ENCODE results near the gene NBEA.
"Not testable (repeated sequence)": the region's sequence is repeated elsewhere in the genome, so short reads cannot be mapped to it uniquely, and the experiment has no call there.

Gene NBEA

DNA sequence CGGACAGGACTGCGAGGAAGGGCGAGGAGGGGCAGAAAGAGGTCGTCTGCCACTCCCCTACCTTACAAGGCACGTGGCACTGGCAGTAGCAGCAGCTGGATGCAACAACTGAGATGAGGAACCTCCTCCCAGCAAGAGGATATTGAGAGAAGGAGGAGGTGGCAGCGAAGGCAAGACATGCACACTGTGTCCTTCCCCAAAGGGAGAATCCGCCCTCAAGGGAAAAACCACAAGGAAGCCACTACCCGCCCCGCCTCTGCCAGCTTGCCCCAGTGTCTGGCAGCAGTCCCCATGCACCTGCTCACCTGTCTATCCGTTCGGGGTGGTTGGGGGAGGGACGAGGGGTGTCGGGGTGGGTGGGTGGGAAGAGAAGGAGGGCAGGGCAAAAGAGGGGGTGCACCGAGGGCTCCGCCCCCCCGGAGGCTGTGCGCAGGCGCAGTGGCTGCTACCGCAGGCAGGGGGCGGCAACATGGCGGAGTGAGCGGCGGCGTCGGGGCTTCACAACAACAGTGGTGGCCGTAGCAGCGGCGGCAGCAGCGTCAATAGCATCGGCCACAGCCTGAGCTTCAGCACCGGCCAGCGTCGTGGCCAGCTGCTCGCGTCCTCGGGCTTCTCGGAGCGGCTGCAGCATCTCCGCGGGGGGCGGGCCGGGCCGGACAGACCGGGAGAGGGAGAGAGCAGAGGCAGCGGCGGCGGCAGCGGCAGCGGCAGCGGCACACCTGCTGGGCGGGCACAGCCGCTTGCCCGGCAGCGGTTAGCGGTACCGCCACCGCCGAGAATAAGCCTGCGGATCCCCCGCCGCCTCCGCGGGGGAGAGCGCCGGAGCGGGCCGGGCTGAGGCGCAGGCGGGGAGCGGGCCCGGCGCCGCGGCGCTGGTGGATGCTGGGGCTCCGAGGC, at the start of gene NBEA:
Gene NBEA (plus strand): TSS at position 436 of the 897 bp plus-strand sequence. CDS start 551 bp downstream, outside the sequence.
- DNase-seq (ENCODE audit: low read depth) = peak; percentile 68

GRCh38 chr13:34894756-34895155, 47.3 kb upstream of the NBEA start:
- no peak for DNase-seq (ENCODE audit: low read depth)

DNA sequence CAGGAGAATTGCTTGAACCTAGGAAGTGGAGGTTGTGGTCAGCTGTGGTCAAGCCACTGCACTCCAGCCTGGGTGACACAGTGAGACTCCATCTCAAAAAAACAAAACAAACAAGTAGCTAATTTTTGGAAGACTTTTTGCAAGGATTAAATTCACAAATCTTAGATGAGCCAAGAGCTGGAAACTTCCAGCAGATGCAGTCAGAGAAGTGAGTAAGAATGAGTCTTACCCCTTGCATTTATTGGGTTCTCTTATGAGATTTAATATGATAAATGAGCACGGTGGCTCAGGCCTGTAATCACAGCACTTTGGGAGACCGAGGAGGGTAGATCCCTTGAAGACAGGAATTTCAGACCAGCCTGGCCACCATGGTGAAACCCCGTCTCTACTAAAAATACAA, 44.9 kb upstream of the NBEA start:
- DNase-seq (ENCODE audit: low read depth) = no peak

- no peak for DNase-seq (ENCODE audit: low read depth)
Observed at GRCh38 chr13:34899888-34900287, 42.2 kb upstream of the NBEA start.

- no peak for DNase-seq (ENCODE audit: low read depth)
Observed at GRCh38 chr13:34900288-34900739, 41.8 kb upstream of the NBEA start.

- DNase-seq (ENCODE audit: low read depth) = no peak
Observed at GRCh38 chr13:34901572-34901971, 40.5 kb upstream of the NBEA start.

- no peak for DNase-seq (ENCODE audit: low read depth)
Observed at GRCh38 chr13:34911159-34911558, 30.9 kb upstream of the NBEA start.

DNA sequence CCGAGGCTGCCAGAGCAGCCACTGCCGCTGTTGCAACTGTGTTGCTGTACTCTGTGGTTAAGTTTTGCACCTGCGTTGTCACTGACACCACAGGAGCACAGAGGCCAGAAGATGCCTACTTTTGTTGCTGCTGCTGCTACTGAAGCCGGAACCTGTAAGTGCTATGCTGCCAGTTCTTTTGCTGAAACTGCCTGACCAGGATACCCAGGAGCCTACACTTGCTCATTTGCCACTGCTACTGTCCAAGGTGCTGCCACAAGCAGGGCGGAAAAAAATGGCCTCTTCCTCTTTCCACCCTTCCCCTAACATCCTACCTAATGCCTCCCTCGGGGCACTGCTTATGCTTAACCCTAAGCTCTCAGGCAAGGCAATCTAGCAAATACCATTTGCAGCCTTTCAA, 29.0 kb upstream of the NBEA start:
- no peak for DNase-seq (ENCODE audit: low read depth)

- no peak for DNase-seq (ENCODE audit: low read depth)
Observed at GRCh38 chr13:34914416-34914815, 27.7 kb upstream of the NBEA start.

DNA sequence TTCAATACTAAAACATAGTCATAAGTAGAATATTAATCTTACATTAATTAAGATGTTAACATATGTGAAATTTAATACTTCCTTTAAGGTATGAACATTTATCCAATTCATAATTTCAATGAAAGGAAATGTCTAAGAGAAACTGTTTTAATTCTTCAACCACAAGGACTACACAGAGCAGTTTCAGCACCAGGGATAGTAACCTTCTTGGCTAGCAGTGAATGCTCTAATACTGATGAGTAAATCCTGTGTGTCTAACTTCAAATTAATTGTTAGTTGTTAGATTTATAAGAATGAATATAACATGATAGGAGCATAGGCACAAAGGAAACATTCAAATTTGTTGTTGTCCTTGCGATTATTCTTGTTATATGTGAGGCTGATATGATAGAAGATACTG, 15.6 kb upstream of the NBEA start:
- DNase-seq (ENCODE audit: low read depth) = no peak

DNA sequence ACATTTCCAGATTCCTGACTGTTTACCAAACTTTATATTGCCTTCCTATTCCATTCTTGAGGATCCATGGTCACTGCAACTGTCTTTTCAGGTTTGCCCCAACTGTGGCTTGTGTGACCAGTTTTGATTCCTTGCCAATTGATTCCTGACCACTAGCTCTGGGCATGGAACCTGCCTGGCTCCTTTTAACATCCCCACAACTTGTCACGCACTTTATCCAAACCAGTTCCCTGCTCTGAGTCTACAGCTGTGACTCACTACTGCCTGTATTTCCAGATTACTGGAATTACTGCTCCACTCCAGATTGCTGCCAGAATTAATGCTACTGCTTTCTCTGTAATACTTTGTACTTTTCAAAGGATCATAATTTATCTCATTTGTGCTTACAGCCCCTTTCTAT, 13.4 kb upstream of the NBEA start:
- not testable (repeated sequence) for DNase-seq (ENCODE audit: low read depth)

DNA sequence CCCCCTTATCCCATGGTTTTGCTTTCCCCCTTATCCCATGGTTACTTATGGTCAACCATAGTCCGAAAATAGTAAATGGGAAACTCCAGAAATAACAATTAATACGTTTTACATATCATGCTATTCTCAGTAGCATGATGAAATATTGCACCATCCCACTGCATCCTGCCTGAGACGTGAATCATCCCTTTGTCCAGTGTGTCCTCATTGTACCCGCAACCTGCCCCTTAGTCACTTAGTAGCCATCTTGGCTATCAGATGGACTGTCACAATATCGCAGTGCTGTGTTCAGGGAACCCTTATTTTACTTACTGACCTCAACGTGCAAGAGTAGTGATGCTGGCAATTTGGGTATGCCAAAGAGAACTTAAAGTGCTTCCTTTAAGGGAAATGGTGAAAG, 10.5 kb upstream of the NBEA start:
- no peak for DNase-seq (ENCODE audit: low read depth)

DNA sequence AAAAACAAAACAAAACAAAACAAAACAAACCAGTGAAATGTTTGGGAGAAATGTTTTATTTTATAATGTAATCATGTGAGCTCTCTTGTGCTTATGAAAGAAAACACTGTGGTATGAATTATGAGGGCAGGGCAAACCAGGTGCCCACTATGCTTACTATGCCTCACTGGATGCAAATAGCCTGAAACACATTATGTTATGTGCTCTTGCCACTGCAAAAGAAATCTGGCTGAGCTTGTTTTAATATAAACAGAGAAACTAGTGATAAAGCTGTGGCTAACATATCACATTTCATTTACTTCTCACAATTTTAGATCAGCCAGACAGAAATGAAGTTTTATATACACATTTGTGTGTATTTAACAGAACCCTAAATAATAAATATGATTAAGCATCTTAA, 8.7 kb upstream of the NBEA start:
- DNase-seq (ENCODE audit: low read depth) = no peak

- no peak for DNase-seq (ENCODE audit: low read depth)
Observed at GRCh38 chr13:34933786-34934185, 8.3 kb upstream of the NBEA start.

DNA sequence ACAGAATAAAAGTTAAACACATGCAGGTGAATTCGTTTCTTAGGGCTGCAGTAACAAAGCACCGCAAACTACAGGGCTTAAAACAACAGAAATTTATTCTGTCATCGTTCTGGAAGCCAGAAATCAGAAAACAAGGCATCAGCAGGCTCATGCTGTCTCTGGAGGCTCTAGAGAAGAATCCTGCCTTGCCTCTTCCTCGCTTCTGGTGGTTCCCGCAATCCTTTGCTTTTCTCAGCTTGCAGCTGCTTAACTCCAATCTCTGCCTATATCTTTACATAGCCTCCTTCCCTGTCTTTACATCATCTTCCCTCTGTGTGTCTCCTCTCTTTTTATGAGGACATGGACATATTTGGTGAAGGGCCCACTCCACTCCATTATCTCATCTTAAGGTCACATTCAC, 6.2 kb upstream of the NBEA start:
- no peak for DNase-seq (ENCODE audit: low read depth)

DNA sequence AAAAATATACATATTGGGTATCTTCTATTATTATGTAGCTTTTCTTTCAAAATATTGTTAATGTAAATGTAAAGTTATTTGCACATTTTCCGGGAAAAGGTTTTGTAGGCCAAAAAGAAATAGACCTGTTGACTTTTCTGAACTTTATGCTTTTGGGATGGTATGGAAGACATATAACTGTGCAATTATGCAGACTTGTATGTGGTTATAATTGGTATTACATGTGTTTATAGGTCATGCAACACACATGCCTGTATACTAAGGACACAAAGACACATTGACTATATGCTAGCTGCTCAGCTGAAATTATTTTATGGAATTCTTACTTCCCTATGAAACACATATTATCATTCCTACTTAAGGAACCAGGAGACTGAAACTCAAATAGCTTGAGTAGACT, 2.3 kb upstream of the NBEA start:
- no peak for DNase-seq (ENCODE audit: low read depth)

DNA sequence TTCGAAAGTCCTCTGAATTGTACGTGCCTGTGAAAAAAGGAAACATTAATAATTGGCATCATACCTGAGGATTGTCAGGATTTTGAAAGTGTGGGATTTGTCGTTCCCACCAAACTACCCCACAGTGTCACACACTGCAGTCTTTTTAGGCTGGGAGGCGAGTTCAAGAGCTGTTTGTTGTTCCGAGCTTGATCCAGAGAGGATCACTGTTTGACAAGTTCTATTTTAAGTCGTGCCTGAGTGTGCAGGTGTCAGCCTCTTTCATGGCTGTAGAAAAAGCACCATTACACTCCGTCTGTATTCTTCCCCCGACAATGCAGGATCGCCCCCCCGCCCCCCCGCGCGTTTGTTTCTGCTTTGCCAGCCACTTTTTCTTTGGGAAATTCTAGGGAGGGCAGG, 635 bp upstream of the NBEA start:
- DNase-seq (ENCODE audit: low read depth) = no peak

GRCh38 chr13:34942732-34943435, 814 bp downstream of the NBEA start:
- no peak for DNase-seq (ENCODE audit: low read depth)

DNA sequence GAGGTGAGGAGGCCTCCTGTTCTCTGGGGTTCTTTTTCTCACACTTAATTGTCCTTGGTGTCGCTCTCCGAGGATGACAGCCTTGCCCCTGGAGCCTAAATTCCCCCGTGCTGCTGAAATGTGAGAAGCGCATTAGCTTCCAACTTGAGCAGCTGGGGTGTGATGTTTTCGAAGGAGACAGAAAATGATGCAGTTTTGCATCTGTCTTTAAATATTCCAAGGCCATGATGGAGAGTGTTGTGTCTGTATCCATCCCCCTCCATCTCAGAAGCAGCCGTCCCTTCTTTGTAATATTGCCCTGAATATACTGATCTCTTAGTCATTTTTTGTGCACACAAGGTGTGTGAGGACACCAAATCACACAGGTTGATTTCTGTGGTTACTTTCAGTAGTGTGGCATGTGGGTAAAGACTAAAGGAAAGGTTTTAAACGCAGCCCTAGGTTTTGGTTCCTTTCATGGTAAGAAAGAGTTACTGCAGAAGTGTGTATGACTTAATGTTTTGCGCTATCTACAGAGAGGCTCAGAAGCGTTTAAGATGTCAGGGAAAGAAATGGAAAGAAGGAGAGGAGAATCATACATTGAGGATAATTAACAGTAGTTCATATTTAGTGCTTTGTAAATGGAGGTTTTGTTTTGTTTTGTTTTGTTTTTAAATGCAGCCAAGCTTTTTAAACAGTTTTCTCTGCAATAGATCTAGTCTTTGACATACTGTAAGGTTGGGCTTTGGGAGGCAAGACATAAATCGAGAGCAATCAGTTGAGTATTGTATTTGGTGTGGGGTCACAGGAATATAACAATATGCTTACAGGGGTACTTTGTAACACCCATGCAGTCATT, 1.6 kb downstream of the NBEA start:
- DNase-seq (ENCODE audit: low read depth) = no peak

DNA sequence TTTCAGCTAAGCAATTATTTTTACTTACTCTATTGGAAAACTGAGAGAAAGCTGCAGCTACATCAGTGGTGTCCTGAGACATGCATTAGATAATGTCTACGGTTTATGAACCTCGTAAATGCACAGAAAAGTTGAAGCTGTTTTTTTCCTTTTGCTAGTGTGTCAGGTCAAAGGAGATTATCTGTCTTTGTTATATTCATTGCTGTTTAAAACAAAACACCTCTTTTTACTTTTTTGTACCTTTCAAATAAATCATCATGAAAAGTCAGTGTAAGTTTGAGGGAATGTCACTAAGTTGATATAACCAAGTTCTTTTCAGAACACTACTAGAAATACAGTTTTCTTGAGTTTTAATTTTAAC, 2.2 kb downstream of the NBEA start:
- no peak for DNase-seq (ENCODE audit: low read depth)

DNA sequence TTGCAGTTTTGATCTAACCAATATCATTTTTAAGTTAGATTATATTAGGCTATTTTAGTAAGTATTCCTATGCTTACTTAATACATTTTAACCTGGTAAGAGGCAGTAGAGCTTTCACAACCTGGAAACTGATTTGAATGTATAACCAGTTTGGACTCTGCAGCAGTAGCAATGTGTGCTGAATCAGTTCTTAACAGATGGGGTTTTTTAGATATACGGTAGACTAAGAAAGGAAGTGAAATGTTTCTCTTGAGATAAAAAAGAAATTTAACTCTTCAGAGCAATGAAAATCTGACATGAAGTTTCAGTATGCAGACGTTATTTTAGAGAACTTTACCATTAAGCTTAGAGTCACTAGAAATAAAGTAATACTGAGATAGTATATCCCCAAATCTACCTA, 2.7 kb downstream of the NBEA start:
- DNase-seq (ENCODE audit: low read depth) = no peak

GRCh38 chr13:34951528-34951927, 9.5 kb downstream of the NBEA start:
- DNase-seq (ENCODE audit: low read depth) = no peak

GRCh38 chr13:34959489-34959888, 17.4 kb downstream of the NBEA start:
- DNase-seq (ENCODE audit: low read depth) = no peak

All from stimulated activated CD8-positive, alpha-beta memory T cell treated with anti-CD3 and anti-CD28 coated beads, Interleukin-4, amount 100 ng/mL, for 24 hours (primary cell).